GM12878 (cell line): ENCODE data around the gene KPNA5. TPM values are rescaled to one million over a fixed set of nuclear protein-coding genes. Genes with fewer than 3 reads are reported as not detected.

ENCODE experiments used
- ATAC-seq: fragments of 200-7000 bp; cut with Tn5 transposase; 3 replicates; pipeline ENCODE4 v1.9.1; 2020; ENCODE audit warnings: mild to moderate bottlenecking, moderate library complexity
- BruUV-seq: library from RNA; stranded (reverse); fragments of 400-500 nt; replicated peaks from 2 replicates; lab custom pipeline; 2021; lab: Mats Ljungman, UMichigan
- CTCF ChIA-PET: fragments of 300-600 bp; sonication (Branson Sonifier 250); formaldehyde crosslinking; extraction: SDS; loops from one replicate; lab custom pipeline; 2021; ENCODE audit warnings: inconsistent platforms; lab: Yijun Ruan, JAX
- POLR2A ChIA-PET: fragments of 350-600 bp; formaldehyde crosslinking; extraction: SDS; loops from one replicate; lab custom pipeline; 2021; ENCODE audit warnings: inconsistent platforms; lab: Charles Lee
- RAD21 ChIA-PET: fragments of 300-600 bp; sonication (Branson Sonifier 250); formaldehyde crosslinking; loops from one replicate; lab custom pipeline; 2023; ENCODE audit warnings: antibody characterized with exemption; ENCODE audit not compliant: unreplicated experiment; lab: Charles Lee
- SMC1A ChIA-PET: fragments of 300-600 bp; sonication (Branson Sonifier 250); formaldehyde crosslinking; loops from one replicate; lab custom pipeline; 2023; ENCODE audit not compliant: unreplicated experiment, uncharacterized antibody; lab: Charles Lee
- DNase-seq: peaks from one replicate; pipeline ENCODE4 v3.0.0-alpha.2; 2011; ENCODE audit warnings: low read depth, low spot score
- FAIRE-seq: peaks from 3 replicates; lab custom pipeline; 2011; peaks lifted over from hg19 to GRCh38; lab: Jason Lieb, UNC
- H2AFZ ChIP-seq: 2 replicates; pipeline ENCODE4 v1.6.0; 2011; ENCODE audit warnings: low read depth, low read length, control low read depth; ENCODE audit not compliant: control insufficient read depth
- H3K27ac ChIP-seq: 2 replicates; pipeline ENCODE4 v1.5.1; 2011; ENCODE audit warnings: control low read depth; ENCODE audit not compliant: control insufficient read depth, insufficient read depth
- H3K27me3 ChIP-seq, 2 experiments: replicated peaks in 1 of 2; 2 replicates each; pipeline versions ENCODE4 v1.6.0 to v1.6.1; 2011; ENCODE audit warnings: low read length in 1 of 2; ENCODE audit not compliant: control insufficient read depth in 2 of 2, insufficient read depth in 2 of 2
- H3K36me3 ChIP-seq, 2 experiments: 2 replicates each; pipeline ENCODE4 v1.5.1; 2011; ENCODE audit warnings: low read length in 1 of 2; ENCODE audit not compliant: control insufficient read depth in 2 of 2, insufficient read depth in 2 of 2
- H3K4me1 ChIP-seq: 2 replicates; pipeline ENCODE4 v1.6.1; 2011; ENCODE audit warnings: mild to moderate bottlenecking, low read length, moderate library complexity, mixed read lengths; ENCODE audit not compliant: control insufficient read depth, insufficient read depth
- H3K4me2 ChIP-seq: 2 replicates; pipeline ENCODE4 v1.6.0; 2011; ENCODE audit warnings: control low read depth; ENCODE audit not compliant: control insufficient read depth, insufficient read depth
- H3K4me3 ChIP-seq: fragments of 200-600 bp; sonication (generic); 2 replicates; pipeline ENCODE4 v1.5.1; 2016
- H3K79me2 ChIP-seq: 2 replicates; pipeline ENCODE4 v1.6.0; 2011; ENCODE audit warnings: low read length; ENCODE audit not compliant: control insufficient read depth, insufficient read depth
- H3K9ac ChIP-seq: 2 replicates; pipeline ENCODE4 v1.8.0; 2011; ENCODE audit warnings: low read length, control low read depth, mixed read lengths; ENCODE audit not compliant: control insufficient read depth, insufficient read depth
- H3K9me3 ChIP-seq: replicated peaks from 3 replicates; pipeline ENCODE4 v1.5.1; 2011; ENCODE audit warnings: mild to moderate bottlenecking, low read length; ENCODE audit not compliant: control insufficient read depth, insufficient read depth
- H4K20me1 ChIP-seq: 2 replicates; pipeline ENCODE4 v1.6.0; 2011; ENCODE audit not compliant: control insufficient read depth, insufficient read depth
- BCL11A ChIP-seq: IDR thresholded peaks from 2 replicates; pipeline ENCODE4 v1.6.1; 2011; ENCODE audit warnings: low read depth, low read length
- CEBPB ChIP-seq, 2 experiments: fragments of 150-350 bp in 1 of 2; IDR thresholded peaks; 2 replicates each; pipeline ENCODE4 v1.6.1; 2012 to 2014; ENCODE audit warnings: low read depth in 2 of 2, low read length in 2 of 2, borderline replicate concordance in 1 of 2, inconsistent platforms in 1 of 2
- CHD4 ChIP-seq: fragments of 200-600 bp; sonication (generic); IDR thresholded peaks from 2 replicates; pipeline ENCODE4 v1.6.1; 2016; ENCODE audit warnings: mild to moderate bottlenecking
- JUNB ChIP-seq: IDR thresholded peaks from 2 replicates; pipeline ENCODE4 v1.6.1; 2016; ENCODE audit warnings: antibody characterized with exemption, mild to moderate bottlenecking
- JUND ChIP-seq: IDR thresholded peaks from 2 replicates; pipeline ENCODE4 v1.6.1; 2012; ENCODE audit warnings: low read depth, mild to moderate bottlenecking, low read length, improper control_type of control experiment, moderate library complexity
- NBN ChIP-seq: fragments of 450-650 bp; IDR thresholded peaks from 2 replicates; pipeline ENCODE4 v1.6.1; 2016
- PAX8 ChIP-seq: fragments of 450-650 bp; IDR thresholded peaks from 2 replicates; pipeline ENCODE4 v1.6.1; 2017; ENCODE audit warnings: mild to moderate bottlenecking, moderate library complexity
- POLR2A ChIP-seq: IDR thresholded peaks from 2 replicates; pipeline ENCODE4 v1.6.1; 2011; ENCODE audit warnings: low read depth, mild to moderate bottlenecking, low read length
- RFX5 ChIP-seq: IDR thresholded peaks from 2 replicates; pipeline ENCODE4 v1.6.1; 2011; ENCODE audit warnings: low read depth, low read length, improper control_type of control experiment
- SIN3A ChIP-seq: IDR thresholded peaks from 2 replicates; pipeline ENCODE4 v1.6.1; 2012; ENCODE audit warnings: low read depth, low read length, improper control_type of control experiment
- SIX5 ChIP-seq: IDR thresholded peaks from 2 replicates; pipeline ENCODE4 v1.6.1; 2011; ENCODE audit warnings: mild to moderate bottlenecking, low read depth, low read length, moderate library complexity; ENCODE audit not compliant: severe bottlenecking
- ZNF274 ChIP-seq: IDR thresholded peaks from one replicate; pipeline ENCODE4 v1.8.0; 2011; ENCODE audit not compliant: insufficient read length, insufficient read depth
- WGBS: methylation state at CpG from one replicate; pipeline ENCODE4 v1.1.6; 2016; ENCODE audit warnings: low lambda C conversion rate; ENCODE audit not compliant: insufficient replicate concordance, insufficient coverage; ENCODE audit errors: missing lambda C conversion rate; 5-methylcytosine and 5-hydroxymethylcytosine counted together
- in situ Hi-C: fragments of 300-500 bp; cut with MboI; formaldehyde crosslinking; loops from 9 replicates; pipeline ENCODE4 v1.14.3; 2018; ENCODE audit warnings: mixed read lengths
- intact Hi-C: fragments of 100-400 bp; cut with micrococcal nuclease; formaldehyde crosslinking; loops from one replicate; pipeline ENCODE4 v1.14.2; 2022; ENCODE audit not compliant: unreplicated experiment
- polyA plus RNA-seq, 11 experiments: library from polyadenylated mRNA; depleted of rRNA in 4 of 11; unstranded in 6 of 11; stranded (reverse) in 5 of 11; fragments of >200 nt; fragmentation: Nextera tagmentation in 4 of 11; fragmentation: Illumina TruSeq in 1 of 11; extraction: Ambion mirVana in 4 of 11; extraction: Trizol in 1 of 11; gene quantifications; 1 replicate in 1 of 11; 2 replicates in 10 of 11; pipeline versions ENCODE4 v1.2.1 to v1.2.3, GENCODE V29; 2011 to 2016; ENCODE audit warnings: inconsistent platforms in 2 of 11, missing spikeins in 2 of 11, low read depth in 1 of 11
- total RNA-seq, 4 experiments: library from RNA; depleted of rRNA in 3 of 4; stranded (reverse); fragments of >200 nt in 3 of 4; fragmentation: Illumina TruSeq in 1 of 4; extraction: Trizol in 1 of 4; gene quantifications; 2 replicates each; pipeline versions ENCODE4 v1.2.1 to v1.2.3, GENCODE V29; 2013 to 2021
- TF ChIP-seq, protein P1 (sequence below): fragments of 450-650 bp; IDR thresholded peaks from 2 replicates; pipeline ENCODE4 v1.6.1; 2016; ENCODE audit warnings: mild to moderate bottlenecking
- TF ChIP-seq, protein P2 (sequence below): fragments of 450-650 bp; conservative IDR thresholded peaks from 2 replicates; pipeline ENCODE4 v1.6.1; 2017; ENCODE audit warnings: mild to moderate bottlenecking, moderate library complexity

Gene KPNA5
- total and polyA plus RNA-seq, 10 of the 15 experiments (the other 5 are each of a cell fraction or from before 2014, with no cell fraction given), result 1.9 to 7.6 (median 4.5) TPM

DNA sequence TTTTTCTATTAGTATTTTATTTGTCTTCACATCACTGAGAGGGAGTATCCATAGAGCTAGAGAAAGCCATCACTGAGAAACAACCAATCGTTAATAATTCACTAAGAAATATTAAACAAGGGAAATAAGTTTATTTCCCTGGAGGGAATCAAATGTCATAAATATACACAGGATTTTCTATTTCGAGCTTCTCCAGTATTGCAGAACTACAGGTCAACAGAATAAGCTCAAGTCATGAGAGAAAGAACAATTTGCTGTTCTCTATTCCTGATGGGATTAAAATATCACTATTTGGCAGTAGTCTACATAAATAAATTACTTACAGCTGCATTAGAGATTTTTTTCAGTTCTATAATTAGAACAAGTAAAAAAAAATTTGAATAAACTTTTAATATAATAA, 86.7 kb downstream of the KPNA5 start (continued):
- TF ChIP-seq BCL11A, result no peak

DNA sequence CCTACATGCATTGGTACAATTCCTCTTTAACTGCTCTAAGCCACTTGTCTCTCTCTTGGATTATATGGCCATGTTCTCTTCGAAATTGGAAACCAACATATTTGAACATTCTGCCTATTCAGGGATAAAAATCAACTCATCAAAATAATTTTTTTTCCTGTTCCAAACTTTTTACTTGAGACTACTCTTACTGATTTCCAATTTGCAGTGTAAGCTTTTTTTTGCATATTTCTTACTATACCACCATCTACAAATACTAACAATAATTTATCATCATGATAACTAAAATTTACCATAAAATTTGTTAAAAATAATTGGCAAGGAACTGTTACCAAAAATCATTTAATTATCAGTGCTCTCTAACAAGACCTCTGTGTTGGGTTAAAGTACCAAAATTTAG, 91.4 kb downstream of the KPNA5 start:
- FAIRE-seq, result no peak
- Histone ChIP-seq H2AFZ (no peak overlapping the region), H4K20me1 (no peaks in the 10 kb centered on the region), H3K4me1 (no peaks in the 10 kb centered on the region), H3K27ac (no peak overlapping the region), H3K9me3 (no peaks in the 10 kb centered on the region), H3K9ac (no peak overlapping the region), H3K27me3 (no peaks in the 10 kb centered on the region), H3K79me2 (no peaks in the 10 kb centered on the region), H3K36me3 (no peaks in the 10 kb centered on the region), H3K4me3 (no peak overlapping the region), H3K4me2 (no peak overlapping the region)
- SMC1A ChIA-PET, result interaction anchor here (1.1 kb wide), 1 partner anchor 17 kb away, joined by 3 read pairs; no protein-coding TSS in a partner anchor
- TF ChIP-seq CHD4, result no peak
- no peak for TF ChIP-seq JUND
- TF ChIP-seq POLR2A, result no peak
- TF ChIP-seq PAX8, result no peak
- no peak for TF ChIP-seq RFX5
- no peak for TF ChIP-seq JUNB
- TF ChIP-seq NBN, result no peak
- no peak for TF ChIP-seq CEBPB (IDR thresholded peaks at IDR 0.05; ENCODE audit: borderline replicate concordance in 1 of 2, low read depth in 2 of 2, low read length in 2 of 2)
- TF ChIP-seq SIN3A, result no peak
- TF ChIP-seq SIX5, result no peak
- TF ChIP-seq, protein P1, sequence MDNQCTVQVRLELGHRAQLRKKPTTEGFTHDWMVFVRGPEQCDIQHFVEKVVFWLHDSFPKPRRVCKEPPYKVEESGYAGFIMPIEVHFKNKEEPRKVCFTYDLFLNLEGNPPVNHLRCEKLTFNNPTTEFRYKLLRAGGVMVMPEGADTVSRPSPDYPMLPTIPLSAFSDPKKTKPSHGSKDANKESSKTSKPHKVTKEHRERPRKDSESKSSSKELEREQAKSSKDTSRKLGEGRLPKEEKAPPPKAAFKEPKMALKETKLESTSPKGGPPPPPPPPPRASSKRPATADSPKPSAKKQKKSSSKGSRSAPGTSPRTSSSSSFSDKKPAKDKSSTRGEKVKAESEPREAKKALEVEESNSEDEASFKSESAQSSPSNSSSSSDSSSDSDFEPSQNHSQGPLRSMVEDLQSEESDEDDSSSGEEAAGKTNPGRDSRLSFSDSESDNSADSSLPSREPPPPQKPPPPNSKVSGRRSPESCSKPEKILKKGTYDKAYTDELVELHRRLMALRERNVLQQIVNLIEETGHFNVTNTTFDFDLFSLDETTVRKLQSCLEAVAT, result no peak
- TF ChIP-seq ZNF274, result no peak
- TF ChIP-seq, protein P2, sequence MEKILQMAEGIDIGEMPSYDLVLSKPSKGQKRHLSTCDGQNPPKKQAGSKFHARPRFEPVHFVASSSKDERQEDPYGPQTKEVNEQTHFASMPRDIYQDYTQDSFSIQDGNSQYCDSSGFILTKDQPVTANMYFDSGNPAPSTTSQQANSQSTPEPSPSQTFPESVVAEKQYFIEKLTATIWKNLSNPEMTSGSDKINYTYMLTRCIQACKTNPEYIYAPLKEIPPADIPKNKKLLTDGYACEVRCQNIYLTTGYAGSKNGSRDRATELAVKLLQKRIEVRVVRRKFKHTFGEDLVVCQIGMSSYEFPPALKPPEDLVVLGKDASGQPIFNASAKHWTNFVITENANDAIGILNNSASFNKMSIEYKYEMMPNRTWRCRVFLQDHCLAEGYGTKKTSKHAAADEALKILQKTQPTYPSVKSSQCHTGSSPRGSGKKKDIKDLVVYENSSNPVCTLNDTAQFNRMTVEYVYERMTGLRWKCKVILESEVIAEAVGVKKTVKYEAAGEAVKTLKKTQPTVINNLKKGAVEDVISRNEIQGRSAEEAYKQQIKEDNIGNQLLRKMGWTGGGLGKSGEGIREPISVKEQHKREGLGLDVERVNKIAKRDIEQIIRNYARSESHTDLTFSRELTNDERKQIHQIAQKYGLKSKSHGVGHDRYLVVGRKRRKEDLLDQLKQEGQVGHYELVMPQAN, result no peak
- RAD21 ChIA-PET, result no interaction called here
- no peak for DNase-seq
- no TSS peak for BruUV-seq
- POLR2A ChIA-PET, result no interaction called here
- no peak for ATAC-seq
- intact Hi-C loops, result no loop called here
- in situ Hi-C loops, result no loop called here
- CTCF ChIA-PET, result no interaction called here
- 6% methylated on average over 1 of the region's 1 CpG for WGBS
